ENCODE data around the gene MICAL2. TPM values are rescaled to one million over a fixed set of nuclear protein-coding genes. Genes with fewer than 3 reads are reported as not detected.

MICAL2 gene
- total and polyA plus RNA-seq, 2 of the 13 experiments (the other 11 are each of a cell fraction or from before 2014, with no cell fraction given): 0.78 to 1.1 TPM

GRCh38 chr11:12066056-12066798, 44.2 kb upstream of the MICAL2 start (continued):
- TF ChIP-seq ZNF576 (CRISPR knock-in tag; IDR thresholded peaks at IDR 0.05): no peak
- peak; percentile 31; the same call in 1 of the 2 replicates for TF ChIP-seq HNF4A (CRISPR knock-in tag; IDR thresholded peaks at IDR 0.05)
- 0 out of 2 replicates have a peak, but pooled peaks have one; percentile 19 for TF ChIP-seq HNF1B (CRISPR knock-in tag; IDR thresholded peaks at IDR 0.05)
- TF ChIP-seq PPARG (CRISPR knock-in tag; conservative IDR thresholded peaks at IDR 0.05): 0 out of 2 replicates have a peak, but pooled peaks have one; percentile 31
- TF ChIP-seq DPF2 (CRISPR knock-in tag; IDR thresholded peaks at IDR 0.05; ENCODE audit: borderline replicate concordance, low read depth): peak; percentile 65; the same call in 1 of the 2 replicates
- peak; percentile 31; the same call in 1 of the 2 replicates for TF ChIP-seq ATF7 (IDR thresholded peaks at IDR 0.05)
- peak; percentile 75; the same call in 1 of the 2 replicates for TF ChIP-seq ATF7 (CRISPR knock-in tag; IDR thresholded peaks at IDR 0.05)
- no peak for TF ChIP-seq CAMTA2 (CRISPR knock-in tag; IDR thresholded peaks at IDR 0.05; ENCODE audit: borderline replicate concordance)
- peak; percentile 45; the same call in 1 of the 2 replicates for TF ChIP-seq ZGPAT (CRISPR knock-in tag; IDR thresholded peaks at IDR 0.05)
- no peak for TF ChIP-seq PTBP1 (IDR thresholded peaks at IDR 0.05; ENCODE audit: low read depth, low read length, poor library complexity, severe bottlenecking)
- peak; percentile 26; the same call in 1 of the 2 replicates for TF ChIP-seq SMC3 (IDR thresholded peaks at IDR 0.05; ENCODE audit: low read length)
- TF ChIP-seq ZBTB25 (CRISPR knock-in tag; IDR thresholded peaks at IDR 0.05): peak; percentile 68; the same call in 1 of the 2 replicates
- TF ChIP-seq BRD4 (CRISPR knock-in tag; IDR thresholded peaks at IDR 0.05): 0 out of 2 replicates have a peak, but pooled peaks have one; percentile 22
- peak; percentile 54 for TF ChIP-seq YY1 (IDR thresholded peaks at IDR 0.05; ENCODE audit: insufficient read depth, insufficient replicate concordance, low read depth, low read length)
- no peak for TF ChIP-seq ZNF382 (CRISPR knock-in tag; IDR thresholded peaks at IDR 0.05; ENCODE audit: borderline replicate concordance)
- 0 out of 2 replicates have a peak, but pooled peaks have one; percentile 24 for TF ChIP-seq MED1 (CRISPR knock-in tag; IDR thresholded peaks at IDR 0.05)
- peak; percentile 72; the same call in 1 of the 2 replicates for TF ChIP-seq JUNB (CRISPR knock-in tag; IDR thresholded peaks at IDR 0.05; ENCODE audit: borderline replicate concordance)
- no peak for TF ChIP-seq CEBPZ (IDR thresholded peaks at IDR 0.05; ENCODE audit: low read length)
- no peak for TF ChIP-seq ZNF563 (CRISPR knock-in tag; IDR thresholded peaks at IDR 0.05)
- peak; percentile 61; the same call in 1 of the 2 replicates for TF ChIP-seq IRF2 (CRISPR knock-in tag; IDR thresholded peaks at IDR 0.05)
- TF ChIP-seq NCOA2 (CRISPR knock-in tag; IDR thresholded peaks at IDR 0.05): peak; percentile 24; the same call in 1 of the 2 replicates
